Heart right ventricle (tissue), 16 donors: ENCODE data around the gene PIP5K1B. TPM values are rescaled to one million over a fixed set of nuclear protein-coding genes. Genes with fewer than 3 reads are reported as not detected.

Experiments used
- ATAC-seq, 8 donors: fragments of 200-7000 bp; cut with Tn5 transposase; one replicate each; pipeline ENCODE4 v1.9.1; 2020; ENCODE audit warnings: mild to moderate bottlenecking in 8 of 8, moderate library complexity in 8 of 8, moderate number of reproducible peaks in 1 of 8
- DNase-seq, 2 donors: peaks; one replicate each; pipeline ENCODE4 v3.0.0-alpha.2; 2020
- H3K27ac ChIP-seq, 10 donors: fragments of 200-600 bp; sonication (generic) in 2 of 10; one replicate each; pipeline versions ENCODE4 v1.5.0 to v1.8.0; 2020 to 2022; ENCODE audit warnings: mild to moderate bottlenecking in 3 of 10
- H3K27me3 ChIP-seq, 7 donors: fragments of 200-600 bp; one replicate each; pipeline ENCODE4 v1.8.0; 2021 to 2022; ENCODE audit warnings: mild to moderate bottlenecking in 2 of 7
- H3K36me3 ChIP-seq, 9 donors: fragments of 200-600 bp; sonication (generic) in 1 of 9; one replicate each; pipeline versions ENCODE4 v1.5.0 to v1.8.0; 2020 to 2022; ENCODE audit warnings: mild to moderate bottlenecking in 2 of 9
- H3K4me1 ChIP-seq, 9 donors: fragments of 200-600 bp; sonication (generic) in 1 of 9; one replicate each; pipeline versions ENCODE4 v1.5.0 to v1.8.0; 2020 to 2022; ENCODE audit warnings: mild to moderate bottlenecking in 4 of 9
- H3K4me3 ChIP-seq, 10 donors: fragments of 200-600 bp; sonication (generic) in 2 of 10; one replicate each; pipeline versions ENCODE4 v1.5.0 to v1.8.0; 2020 to 2022; ENCODE audit warnings: mild to moderate bottlenecking in 7 of 10, moderate library complexity in 2 of 10
- H3K9me3 ChIP-seq, 11 donors: fragments of 200-600 bp in 10 of 11; sonication (generic) in 2 of 11; one replicate each; pipeline versions ENCODE4 v1.5.0 to v1.8.0; 2013 to 2022; ENCODE audit warnings: mild to moderate bottlenecking in 2 of 11, control low read depth in 1 of 11, moderate library complexity in 1 of 11
- CTCF ChIP-seq, 9 donors: fragments of 200-600 bp; sonication (generic) in 2 of 9; IDR thresholded peaks; one replicate each; pipeline versions ENCODE4 v1.5.0 to v1.8.0; 2021 to 2022; ENCODE audit warnings: antibody characterized with exemption in 9 of 9, mild to moderate bottlenecking in 5 of 9, moderate library complexity in 1 of 9
- WGBS, 2 donors: extraction: QIAGEN DNeasy Blood & Tissue Kit; methylation state at CpG; one replicate each; pipeline ENCODE4 v1.1.7; 2013; ENCODE audit warnings: inconsistent platforms in 1 of 2; 5-methylcytosine and 5-hydroxymethylcytosine counted together
- intact Hi-C, 10 donors: fragments of 100-400 bp; cut with DNase I; formaldehyde crosslinking; loops; one replicate each; pipeline versions ENCODE4 v1.11.1 to v1.14.2; 2022
- polyA plus RNA-seq, 2 donors: library from polyadenylated mRNA; stranded (reverse); fragments of 200-250 nt; gene quantifications; one replicate each; pipeline ENCODE4 v1.2.3, GENCODE V29; 2013
- total RNA-seq, 10 donors: library from RNA; stranded (reverse); fragmentation: NEBNext Ultra II Directional in 3 of 10; extraction: Animal tissue kit (Norgen Biotek cat#: 25700) in 3 of 10; gene quantifications; one replicate each; pipeline versions ENCODE4 v1.2.1 to v1.2.4, GENCODE V29; 2021 to 2023
- donor health status: Arrhythmogenic right ventricular cardiomyopathy.
- donor health status: ischemic (EF 13 %, LVEDD 7.1; RV severe dilation, severe dysfunction).
- donor health status: healthy with polysubstance abuse.
- donor health status: DM: no; HTN: yes; CAD: no.
- donor health status: DM: no; HTN: no; CAD: no.
- donor health status: ischemic (EF 25% LVEDD 6.9; RV normal size, moderate dysfunction).
- donor health status: ischemic (EF 25% LVEDD 5.7; RV mildly dilated, moderate dysfunction).
- donor health status: healthy.
- donor health status: DM: yes; HTN: yes; CAD: no.
- donor health status: Ischemic cardiomyopathy.
- donor health status: ischemic (EF 35%, LVEDD 5.7; RV mildly dilated, moderate dysfunction).
- donor health status: nonischemic (EF 11% LVEDD 7.7; RV severe dilation, severe dysfunction).
- donor health status: DM: yes; HTN: yes; CAD: no.
- donor health status: PGD.
- donor health status: ischemic (EF 29% LVEDD 5.4; RV normal size, mild dysfunction).
- donor health status: nonischemic (EF 23%, LVEDD 6.1; RV moderate dilation, normal function).

PIP5K1B gene
- total and polyA plus RNA-seq, 12 donors: 5.6 to 90.8 (median 48.1) TPM

GRCh38 chr9:68998812-68999211 is 293.8 kb downstream of the PIP5K1B start:
- DNase-seq (no peak), ATAC-seq (peak in 6 of 8 donors; percentile 14 to 64 (median 54))
- 41 to 49% methylated on average over 5 of the region's 5 CpGs for WGBS, 2 donors
- Histone ChIP-seq H3K27me3 (no peaks in the 10 kb centered on the region), H3K36me3 (no peaks in the 10 kb centered on the region), H3K4me1 (peaks cover 0 to 45% (median 26%) of the 10 kb centered on the region in 9 donors), H3K9me3 (no peaks in the 10 kb centered on the region), H3K4me3 (no peak overlapping the region), H3K27ac (peak overlapping the region; percentile 10 to 72 (median 57))
- TF ChIP-seq CTCF (IDR thresholded peaks at IDR 0.05): no peak
- intact Hi-C loops: loop anchor here in 8 of 10 donors (1.0 to 10.0 kb wide), 12 partner anchors 47 to 417 kb away; partner anchors contain the start of gene PIP5K1B (in 5 of the 8)

- H3K27ac ChIP-seq: peak overlapping the region in 9 of 10 donors; percentile 17 to 72 (median 64)
- no peak overlapping the region for H3K4me3 ChIP-seq
- ATAC-seq (peak; percentile 86 to 93 (median 91)), DNase-seq (peak in 1 of 2 donors; percentile 84)
- WGBS, 2 donors: 29 to 33% methylated on average over 10 of the region's 10 CpGs
- H3K36me3 ChIP-seq: no peaks in the 10 kb centered on the region
- no peaks in the 10 kb centered on the region for H3K9me3 ChIP-seq
- no peaks in the 10 kb centered on the region for H3K27me3 ChIP-seq
- intact Hi-C loops: loop anchor here (1.0 to 10.0 kb wide), 16 partner anchors 47 to 417 kb away; partner anchors contain the start of gene PIP5K1B (in 8 of the 10)
- peaks cover 0 to 45% (median 27%) of the 10 kb centered on the region in 9 donors for H3K4me1 ChIP-seq
- peak; percentile 54 to 87 (median 83) for TF ChIP-seq CTCF (IDR thresholded peaks at IDR 0.05)
These were observed 294.5 kb downstream of the PIP5K1B start for GRCh38 chr9:68999393-69000105.

GRCh38 chr9:69001921-69002320 is 296.9 kb downstream of the PIP5K1B start:
- H3K9me3 ChIP-seq: no peaks in the 10 kb centered on the region
- DNase-seq (no peak), ATAC-seq (no peak)
- TF ChIP-seq CTCF (IDR thresholded peaks at IDR 0.05): no peak
- 71 to 73% methylated on average over 8 of the region's 8 CpGs for WGBS, 2 donors
- H3K4me1 ChIP-seq: peaks cover 0 to 29% (median 27%) of the 10 kb centered on the region in 9 donors
- intact Hi-C loops: loop anchor here in 4 of 10 donors (5.0 to 10.0 kb wide), 5 partner anchors 147 to 417 kb away; partner anchors contain the start of gene PIP5K1B (in 3 of the 4)
- H3K36me3 ChIP-seq: no peaks in the 10 kb centered on the region
- H3K27me3 ChIP-seq: no peaks in the 10 kb centered on the region
- no peak overlapping the region for H3K4me3 ChIP-seq
- no peak overlapping the region for H3K27ac ChIP-seq

- Histone ChIP-seq H3K36me3 (no peaks in the 10 kb centered on the region), H3K27me3 (no peaks in the 10 kb centered on the region), H3K4me1 (peaks cover 0 to 22% (median 15%) of the 10 kb centered on the region in 9 donors), H3K27ac (no peak overlapping the region), H3K9me3 (no peaks in the 10 kb centered on the region), H3K4me3 (no peak overlapping the region)
- intact Hi-C loops: loop anchor here in 4 of 10 donors (5.0 to 10.0 kb wide), 5 partner anchors 148 to 418 kb away; partner anchors contain the start of gene PIP5K1B (in 3 of the 4)
- WGBS, 2 donors: 58 to 72% methylated on average over 8 of the region's 8 CpGs
- ATAC-seq (no peak), DNase-seq (no peak)
- TF ChIP-seq CTCF (IDR thresholded peaks at IDR 0.05): no peak
These were observed 298.0 kb downstream of the PIP5K1B start for GRCh38 chr9:69003051-69003450.
